GM12875 (cell line): ENCODE results near the gene PLEKHM3.

Experiments used
- H3K4me3 ChIP-seq: one replicate; pipeline ENCODE4 v1.5.1; 2011; ENCODE audit warnings: low read depth, low read length, control low read depth
- CTCF ChIP-seq: IDR thresholded peaks from 2 replicates; pipeline ENCODE4 v1.5.1; 2011; ENCODE audit warnings: low read depth, mild to moderate bottlenecking, control low read depth, inconsistent platforms, low read length, moderate library complexity, borderline replicate concordance; ENCODE audit not compliant: insufficient read depth

PLEKHM3 gene

GRCh38 chr2:207921606-207922005, 103.7 kb downstream of the PLEKHM3 start:
- no peak overlapping the region for H3K4me3 ChIP-seq
- no peak for TF ChIP-seq CTCF

GRCh38 chr2:207920721-207921120, 104.6 kb downstream of the PLEKHM3 start:
- TF ChIP-seq CTCF = no peak
- no peak overlapping the region for H3K4me3 ChIP-seq

DNA sequence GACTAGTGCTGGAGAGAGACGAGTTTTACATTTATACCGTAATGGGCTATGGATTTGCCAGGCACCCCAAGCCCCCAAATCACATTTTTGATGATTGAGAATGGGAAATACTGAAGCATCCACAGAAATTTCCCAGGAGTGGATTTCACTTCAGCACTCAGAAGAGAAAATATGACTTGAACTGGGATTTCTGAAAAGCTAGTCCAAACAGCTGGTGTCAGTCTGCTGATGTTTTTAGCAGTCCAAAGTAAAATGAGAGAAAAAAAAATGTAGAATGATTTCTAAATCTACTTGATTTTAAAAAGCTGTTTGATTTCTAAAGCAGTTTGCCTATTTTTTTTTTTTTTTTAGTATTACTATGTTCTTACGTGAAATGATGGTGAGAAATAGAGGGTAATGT, 105.0 kb downstream of the PLEKHM3 start:
- no peak for TF ChIP-seq CTCF
- H3K4me3 ChIP-seq = no peak overlapping the region

- no peak for TF ChIP-seq CTCF
- no peak overlapping the region for H3K4me3 ChIP-seq
Observed at GRCh38 chr2:207919164-207919919, 106.0 kb downstream of the PLEKHM3 start.

- no peak for TF ChIP-seq CTCF
- H3K4me3 ChIP-seq = no peak overlapping the region
Observed at GRCh38 chr2:207914716-207915115, 110.6 kb downstream of the PLEKHM3 start.

- H3K4me3 ChIP-seq = no peak overlapping the region
- no peak for TF ChIP-seq CTCF
Observed at GRCh38 chr2:207913772-207914358, 111.5 kb downstream of the PLEKHM3 start.

DNA sequence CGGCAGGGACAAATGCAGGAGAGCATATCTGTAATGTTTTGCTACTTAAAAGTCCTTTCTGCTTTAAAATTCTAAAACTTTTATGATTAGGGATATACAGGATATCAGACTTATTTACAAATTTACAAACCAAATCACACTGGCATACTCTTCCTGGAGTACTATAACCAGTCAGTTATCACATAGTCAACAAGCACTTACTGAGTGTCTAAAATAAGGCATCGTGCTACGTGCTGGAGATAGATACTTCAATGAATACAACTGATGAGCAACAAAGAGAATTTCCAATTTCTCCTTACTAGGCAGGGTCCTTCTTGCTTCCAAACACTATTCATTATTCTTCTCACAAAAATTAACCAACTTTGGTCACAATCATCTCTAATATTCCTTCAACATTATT, 113.5 kb downstream of the PLEKHM3 start:
- no peak for TF ChIP-seq CTCF
- H3K4me3 ChIP-seq = no peak overlapping the region
